ENCODE measurements around the gene PUS7.
A peak's percentile ranks its signal among the peaks of the same experiment; 100 is the strongest.
"Not testable (repeated sequence)": the region's sequence is repeated elsewhere in the genome, so short reads cannot be mapped to it uniquely, and the experiment has no call there.

PUS7 gene

DNA sequence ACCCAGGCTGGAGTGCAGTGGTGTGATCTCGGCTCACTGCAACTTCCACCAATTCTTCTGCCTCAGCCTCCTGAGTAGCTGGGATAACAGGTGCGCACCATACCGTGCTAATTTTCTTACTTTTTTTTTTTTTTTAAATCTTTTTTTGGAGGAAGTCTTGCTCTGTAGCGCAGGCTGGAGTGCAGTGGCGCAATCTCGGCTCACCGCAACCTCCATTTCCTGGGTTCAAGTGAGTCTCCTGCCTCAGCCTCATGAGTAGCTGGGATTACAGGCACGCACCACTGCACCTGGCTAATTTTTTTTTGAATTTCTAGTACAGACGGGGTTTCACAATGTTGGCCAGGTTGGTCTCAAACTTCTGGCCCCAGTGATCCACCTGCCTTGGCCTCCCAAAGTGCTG, 79.9 kb downstream of the PUS7 start:
- DNase-seq = not testable (repeated sequence)

DNA sequence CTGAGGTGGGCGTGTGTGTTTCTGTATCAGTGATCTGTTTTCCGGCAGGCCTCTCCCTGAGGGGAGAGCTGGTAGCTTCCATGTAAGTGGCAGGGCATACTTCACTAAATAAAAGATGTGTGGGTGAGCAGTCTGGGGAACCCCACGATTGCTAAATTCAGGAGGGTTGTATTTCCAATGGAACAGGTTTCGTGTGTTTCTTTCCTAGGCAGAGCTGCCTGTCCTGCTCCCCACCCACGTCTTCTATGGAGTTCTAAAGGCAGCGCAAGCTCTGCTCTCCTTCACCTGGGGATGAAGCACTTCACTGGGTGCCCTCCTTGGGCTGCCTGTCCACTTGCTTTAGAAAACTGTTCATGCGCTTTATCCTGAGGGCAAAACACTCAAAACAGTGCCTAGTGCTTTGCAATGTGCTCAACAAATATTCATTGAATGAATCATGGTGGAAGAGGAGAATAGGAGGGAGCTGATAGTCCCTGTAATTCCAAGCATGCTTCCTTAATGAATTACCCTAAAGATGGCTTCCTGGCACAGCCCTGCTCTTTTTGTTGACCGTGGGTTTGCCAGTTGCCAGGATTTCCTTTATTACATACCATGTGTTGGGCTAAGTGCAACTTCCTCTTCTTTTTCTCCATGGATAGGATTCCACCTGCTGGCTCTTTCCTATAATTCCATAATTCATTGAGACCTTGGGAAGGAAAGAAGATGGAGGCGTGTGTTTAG, 82.7 kb downstream of the PUS7 start:
- peak; percentile 33 to 54 (median 40) for DNase-seq

DNA sequence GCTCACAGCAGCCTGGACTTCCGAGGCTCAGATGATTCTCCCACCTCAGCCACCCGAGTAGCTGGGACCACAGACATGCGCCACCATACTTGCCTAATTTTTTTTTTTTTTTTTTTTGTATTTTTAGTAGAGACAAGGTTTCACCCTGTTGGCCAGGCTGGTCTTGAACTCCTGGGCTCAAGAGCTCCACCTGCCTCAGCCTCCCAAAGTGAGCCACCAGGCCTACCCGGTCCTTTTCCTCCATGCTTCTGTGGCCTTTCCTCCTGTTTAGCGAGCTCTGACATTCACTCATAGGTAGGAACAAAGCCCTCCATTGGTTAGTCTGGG, 83.3 kb downstream of the PUS7 start:
- DNase-seq = no peak

DNA sequence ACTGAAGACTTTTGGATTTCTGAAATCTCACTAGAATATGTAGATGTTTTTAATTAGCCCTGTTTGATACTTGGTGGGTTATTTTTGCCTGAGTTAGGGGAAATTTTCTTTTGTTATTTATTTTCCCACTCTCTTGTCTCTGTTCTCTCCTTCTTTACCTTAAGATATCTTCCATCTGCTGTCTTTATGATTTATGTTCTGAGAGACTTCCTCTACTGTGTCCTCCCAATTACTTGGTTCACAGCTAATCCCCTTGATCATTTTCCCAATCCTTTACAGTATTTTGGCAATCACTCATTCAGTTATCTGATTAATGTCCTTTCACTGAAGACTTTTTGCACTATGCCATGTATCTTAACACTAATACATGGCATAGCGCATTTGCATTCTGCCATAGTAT, 83.8 kb downstream of the PUS7 start:
- no peak for DNase-seq

DNA sequence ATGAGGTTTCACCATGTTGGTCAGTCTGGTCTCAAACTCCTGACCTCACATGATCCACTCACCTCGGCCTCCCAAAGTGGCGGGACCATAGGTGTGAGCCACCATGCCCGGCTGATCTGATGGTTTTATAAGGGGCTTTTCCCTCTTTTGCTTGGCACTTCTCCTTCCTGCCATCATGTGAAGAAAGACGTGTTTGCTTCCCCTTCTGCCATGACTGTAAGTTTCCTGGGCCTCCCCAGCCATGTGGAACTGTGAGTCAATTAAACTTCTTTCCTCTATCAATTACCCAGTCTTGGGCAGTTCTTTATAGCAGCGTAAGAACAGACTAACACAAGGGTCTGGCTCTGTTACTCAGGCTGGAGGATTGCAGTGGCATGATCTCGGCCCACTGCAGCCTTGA, 84.7 kb downstream of the PUS7 start:
- peak; percentile 12 to 23 (median 18) for DNase-seq

DNA sequence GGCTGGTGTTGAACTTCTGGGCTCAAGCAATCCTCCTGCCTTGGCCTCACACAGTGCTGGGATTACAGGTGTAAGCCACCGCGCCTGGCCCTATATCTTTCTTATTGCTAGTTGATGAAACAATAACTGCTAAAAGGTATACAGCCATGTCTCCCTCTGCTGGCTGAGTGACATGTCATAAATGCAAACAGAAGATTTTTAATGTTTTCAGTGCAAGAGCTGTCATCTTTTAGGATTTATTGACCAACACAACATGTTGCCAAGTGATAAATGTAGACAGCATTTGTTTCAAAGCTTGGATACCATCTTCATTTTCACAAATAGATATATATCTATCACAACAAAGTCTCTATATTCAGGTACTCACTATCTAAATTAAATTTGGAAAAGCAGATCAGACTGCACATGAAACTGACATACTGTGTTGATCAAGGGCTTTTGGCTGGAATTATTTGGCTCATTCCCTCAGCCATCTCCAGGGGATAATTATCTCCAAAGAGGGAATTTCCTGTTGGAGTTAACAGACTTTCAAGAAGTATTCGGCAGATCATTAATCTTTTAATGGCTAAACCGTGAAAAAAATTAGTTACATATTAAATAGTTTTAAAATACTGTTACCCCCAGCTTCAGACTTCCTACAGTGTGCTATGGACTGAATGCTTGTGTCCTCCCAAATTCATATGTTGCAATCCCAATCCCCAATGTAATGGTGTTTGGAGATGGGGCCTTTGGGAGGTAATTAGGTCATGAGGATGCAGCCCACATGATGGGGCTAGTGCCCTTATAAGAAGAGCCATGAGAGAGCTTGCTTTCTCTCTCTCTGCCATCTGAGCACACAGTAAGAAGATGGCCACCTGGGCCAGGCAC, 92.1 kb downstream of the PUS7 start:
- peak; percentile 40 to 45 (median 41) for DNase-seq

DNA sequence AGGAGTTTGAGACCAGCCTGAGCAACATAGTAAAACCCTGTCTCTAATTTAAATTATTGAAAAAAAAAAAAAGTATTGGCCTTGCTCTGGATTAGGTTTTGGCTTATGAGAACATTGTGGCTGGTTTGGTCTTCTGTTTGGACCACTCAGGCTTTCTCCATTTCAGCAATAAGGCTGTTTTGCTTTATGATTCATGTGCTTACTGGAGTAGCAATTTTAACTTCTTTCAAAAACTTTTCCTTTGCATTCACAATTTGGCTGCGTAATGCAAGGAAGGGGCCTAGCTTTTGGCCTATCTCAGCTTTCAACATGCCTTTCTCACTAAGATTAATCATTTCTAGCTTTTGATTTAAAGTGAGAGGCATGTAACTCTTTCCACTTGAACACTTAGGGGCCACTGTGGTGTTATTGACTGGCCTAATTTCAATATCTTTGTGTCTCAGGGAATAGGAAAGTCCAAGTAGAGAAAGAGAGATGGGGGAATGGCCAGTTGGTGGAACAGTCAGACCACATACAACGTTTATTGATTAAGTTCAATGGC, 95.4 kb downstream of the PUS7 start:
- DNase-seq = no peak

DNA sequence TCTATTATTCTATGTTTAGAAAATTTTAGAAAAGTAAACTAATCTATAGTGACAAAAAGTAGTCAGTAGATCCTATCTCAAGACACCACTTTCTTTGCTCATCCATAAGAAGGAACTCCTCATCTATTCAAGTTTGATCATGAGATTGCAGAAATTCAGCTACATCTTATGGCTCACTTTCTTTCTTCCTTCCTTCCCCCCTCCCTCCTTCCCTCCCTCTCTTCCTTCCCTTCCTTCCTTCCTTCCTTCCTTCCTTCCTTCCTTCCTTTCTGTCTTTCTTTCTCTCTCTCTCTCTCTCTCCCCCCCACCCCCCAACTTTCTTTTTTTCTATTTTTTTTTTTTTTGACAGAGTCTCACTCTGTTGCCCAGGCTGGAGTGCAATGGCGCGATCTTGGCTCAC, 98.1 kb downstream of the PUS7 start:
- DNase-seq = no peak

DNA sequence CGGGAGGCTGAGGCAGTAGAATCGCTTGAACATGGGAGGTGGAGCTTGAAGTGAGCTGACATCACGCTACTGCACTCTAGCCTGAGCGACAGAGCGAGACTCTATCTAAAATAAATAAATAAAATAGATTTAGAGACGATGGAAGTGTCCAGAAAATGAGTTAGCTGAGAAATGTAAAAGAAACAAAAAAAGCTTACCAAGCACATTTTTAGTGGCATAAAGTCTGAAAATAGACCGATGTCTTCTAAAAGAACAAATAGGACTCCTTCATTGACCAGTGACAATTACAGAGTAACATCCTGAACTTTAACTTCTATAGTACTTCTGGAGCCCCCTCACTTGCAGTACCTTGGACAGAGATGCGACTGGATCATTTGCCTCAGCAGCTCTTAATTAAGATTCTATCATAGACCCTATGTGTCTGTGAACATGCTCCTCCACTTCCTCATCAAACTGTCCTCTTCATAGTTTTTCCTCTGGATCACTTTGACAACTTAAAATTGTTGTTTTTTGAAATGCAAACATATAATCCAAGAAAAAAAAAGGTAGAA, 108.1 kb downstream of the PUS7 start:
- no peak for DNase-seq

DNA sequence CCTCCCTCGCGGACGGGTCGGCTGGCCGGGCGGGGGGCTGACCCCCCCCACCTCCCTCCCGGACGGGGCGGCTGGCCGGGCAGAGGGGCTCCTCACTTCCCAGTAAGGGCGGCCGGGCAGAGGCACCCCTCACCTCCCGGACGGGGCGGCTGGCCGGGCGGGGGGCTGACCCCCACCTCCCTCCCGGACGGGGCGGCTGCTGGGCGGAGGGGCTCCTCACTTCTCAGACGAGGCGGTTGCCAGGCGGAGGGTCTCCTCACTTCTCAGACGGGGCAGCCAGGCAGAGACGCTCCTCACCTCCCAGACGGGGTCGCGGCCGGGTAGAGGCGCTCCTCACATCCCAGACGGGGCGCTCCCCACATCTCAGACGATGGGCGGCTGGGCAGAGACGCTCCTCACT, 111.3 kb downstream of the PUS7 start:
- DNase-seq = not testable (repeated sequence)

DNA sequence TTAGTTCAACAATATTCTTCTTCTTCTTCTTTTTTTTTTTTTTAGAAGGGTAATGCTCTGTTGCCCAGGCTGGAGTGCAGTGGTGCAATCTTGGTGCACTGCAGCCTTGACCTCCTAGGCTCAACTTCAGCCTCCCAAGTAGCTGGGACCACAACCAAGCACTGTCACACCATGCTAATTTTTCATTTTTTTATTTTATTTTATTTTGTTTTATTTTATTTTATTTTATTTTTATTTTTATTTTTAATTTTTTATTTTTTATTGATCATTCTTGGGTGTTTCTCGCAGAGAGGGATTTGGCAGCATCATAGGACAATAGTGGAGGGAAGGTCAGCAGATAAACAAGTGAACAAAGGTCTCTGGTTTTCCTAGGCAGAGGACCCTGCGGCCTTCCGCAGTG, 112.3 kb downstream of the PUS7 start:
- not testable (repeated sequence) for DNase-seq

DNA sequence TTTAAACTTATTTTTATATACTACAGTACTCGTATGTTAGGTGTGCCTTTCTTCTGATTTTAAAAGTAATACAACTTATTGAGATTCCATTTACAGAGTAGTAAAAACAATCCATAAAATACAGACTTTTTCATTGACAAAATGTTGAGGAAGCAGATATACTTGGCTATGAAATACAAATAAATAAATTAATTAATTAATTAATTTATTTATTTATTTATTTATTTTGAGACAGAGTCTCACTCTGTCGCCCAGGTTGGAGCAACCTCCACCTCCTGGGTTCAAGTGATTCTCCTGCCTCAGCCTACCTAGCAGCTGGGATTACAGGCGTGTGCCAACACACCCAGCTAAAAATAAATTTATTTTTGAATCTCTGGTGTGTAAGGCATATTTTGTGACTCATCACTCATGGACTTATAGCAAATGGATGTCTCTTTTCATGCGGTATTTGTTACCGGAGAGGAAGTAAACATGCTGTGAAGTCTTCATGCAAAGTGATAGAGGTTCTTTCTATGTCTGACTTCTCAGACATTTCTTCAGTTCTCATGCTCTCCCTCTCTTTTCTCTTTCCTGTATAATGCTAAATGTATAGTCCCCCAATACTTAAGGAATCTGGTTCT, 113.2 kb downstream of the PUS7 start:
- no peak for DNase-seq

Data from suppressor macrophage treated with lipopolysaccharide for 1 hour (primary cell).